Measurements from ENCODE around the gene PKD1. TPM values are rescaled to one million over a fixed set of nuclear protein-coding genes. Genes with fewer than 3 reads are reported as not detected.

PKD1 gene
- total and polyA plus RNA-seq, 2 of the 13 experiments (the other 11 are each of a cell fraction or from before 2014, with no cell fraction given) = 22.1 to 23.0 TPM

DNA sequence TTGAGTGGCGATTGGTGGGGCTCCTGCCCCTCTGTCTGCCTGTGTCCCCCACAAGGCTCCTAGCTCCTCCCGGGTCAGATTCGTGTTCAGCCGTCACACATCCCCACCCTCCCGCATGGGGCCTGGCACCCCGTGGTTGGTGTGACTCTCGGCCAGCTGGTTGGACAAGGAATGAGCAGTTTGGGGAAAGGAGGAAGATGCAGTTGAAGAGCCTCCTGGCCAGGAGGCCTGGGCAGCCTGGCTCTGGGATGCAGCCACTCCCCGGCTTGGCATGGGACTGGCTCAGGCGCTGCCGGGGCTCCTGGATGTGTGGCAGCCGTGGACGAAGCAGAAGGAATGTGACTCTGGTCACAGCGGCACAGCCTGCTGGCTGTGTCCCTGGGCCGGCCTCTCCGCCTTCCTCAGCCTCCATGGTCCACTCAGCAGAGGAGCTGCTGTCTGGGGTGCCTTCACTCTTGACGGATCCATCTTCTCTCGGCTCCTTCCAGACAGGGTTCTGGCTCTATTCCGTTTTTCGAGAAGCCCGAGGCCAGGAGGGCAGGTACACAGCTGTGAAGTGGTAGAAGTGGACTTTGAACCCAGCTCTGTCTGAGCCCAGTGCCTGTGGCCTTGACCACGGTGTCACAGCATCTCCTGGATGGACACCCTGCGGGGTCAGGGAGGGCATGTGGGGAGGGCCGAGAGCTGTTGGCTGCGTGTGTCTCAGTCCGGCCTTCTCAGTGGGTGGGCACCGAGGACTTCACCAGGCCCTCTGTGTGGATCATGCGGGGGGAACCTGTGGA, 22.0 kb upstream of the PKD1 start (continued):
- TF ChIP-seq RELA (CRISPR knock-in tag; IDR thresholded peaks at IDR 0.05) (no peak), ELF3 (CRISPR knock-in tag; IDR thresholded peaks at IDR 0.05) (peak; percentile 77), ATM (IDR thresholded peaks at IDR 0.05; ENCODE audit: borderline replicate concordance) (no peak), HOXA3 (CRISPR knock-in tag; IDR thresholded peaks at IDR 0.05) (peak; percentile 74), ZNF136 (CRISPR knock-in tag; IDR thresholded peaks at IDR 0.05; ENCODE audit: low read depth) (no peak), HOXA9 (CRISPR knock-in tag; IDR thresholded peaks at IDR 0.05; ENCODE audit: borderline replicate concordance) (no peak), FLYWCH1 (CRISPR knock-in tag; IDR thresholded peaks at IDR 0.05) (no peak), SAP130 (CRISPR knock-in tag; IDR thresholded peaks at IDR 0.05; ENCODE audit: low read depth) (peak; percentile 97), KDM2A (CRISPR knock-in tag; IDR thresholded peaks at IDR 0.05; ENCODE audit: borderline replicate concordance, low read depth) (peak; percentile 71; the same call in 1 of the 2 replicates)
- TF ChIP-seq, protein P1, sequence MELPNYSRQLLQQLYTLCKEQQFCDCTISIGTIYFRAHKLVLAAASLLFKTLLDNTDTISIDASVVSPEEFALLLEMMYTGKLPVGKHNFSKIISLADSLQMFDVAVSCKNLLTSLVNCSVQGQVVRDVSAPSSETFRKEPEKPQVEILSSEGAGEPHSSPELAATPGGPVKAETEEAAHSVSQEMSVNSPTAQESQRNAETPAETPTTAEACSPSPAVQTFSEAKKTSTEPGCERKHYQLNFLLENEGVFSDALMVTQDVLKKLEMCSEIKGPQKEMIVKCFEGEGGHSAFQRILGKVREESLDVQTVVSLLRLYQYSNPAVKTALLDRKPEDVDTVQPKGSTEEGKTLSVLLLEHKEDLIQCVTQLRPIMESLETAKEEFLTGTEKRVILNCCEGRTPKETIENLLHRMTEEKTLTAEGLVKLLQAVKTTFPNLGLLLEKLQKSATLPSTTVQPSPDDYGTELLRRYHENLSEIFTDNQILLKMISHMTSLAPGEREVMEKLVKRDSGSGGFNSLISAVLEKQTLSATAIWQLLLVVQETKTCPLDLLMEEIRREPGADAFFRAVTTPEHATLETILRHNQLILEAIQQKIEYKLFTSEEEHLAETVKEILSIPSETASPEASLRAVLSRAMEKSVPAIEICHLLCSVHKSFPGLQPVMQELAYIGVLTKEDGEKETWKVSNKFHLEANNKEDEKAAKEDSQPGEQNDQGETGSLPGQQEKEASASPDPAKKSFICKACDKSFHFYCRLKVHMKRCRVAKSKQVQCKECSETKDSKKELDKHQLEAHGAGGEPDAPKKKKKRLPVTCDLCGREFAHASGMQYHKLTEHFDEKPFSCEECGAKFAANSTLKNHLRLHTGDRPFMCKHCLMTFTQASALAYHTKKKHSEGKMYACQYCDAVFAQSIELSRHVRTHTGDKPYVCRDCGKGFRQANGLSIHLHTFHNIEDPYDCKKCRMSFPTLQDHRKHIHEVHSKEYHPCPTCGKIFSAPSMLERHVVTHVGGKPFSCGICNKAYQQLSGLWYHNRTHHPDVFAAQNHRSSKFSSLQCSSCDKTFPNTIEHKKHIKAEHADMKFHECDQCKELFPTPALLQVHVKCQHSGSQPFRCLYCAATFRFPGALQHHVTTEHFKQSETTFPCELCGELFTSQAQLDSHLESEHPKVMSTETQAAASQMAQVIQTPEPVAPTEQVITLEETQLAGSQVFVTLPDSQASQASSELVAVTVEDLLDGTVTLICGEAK (IDR thresholded peaks at IDR 0.05) = no peak
- TF ChIP-seq, protein P1 (CRISPR knock-in tag; IDR thresholded peaks at IDR 0.05) = peak; percentile 82; the same call in 1 of the 2 replicates
- TF ChIP-seq, protein P2, sequence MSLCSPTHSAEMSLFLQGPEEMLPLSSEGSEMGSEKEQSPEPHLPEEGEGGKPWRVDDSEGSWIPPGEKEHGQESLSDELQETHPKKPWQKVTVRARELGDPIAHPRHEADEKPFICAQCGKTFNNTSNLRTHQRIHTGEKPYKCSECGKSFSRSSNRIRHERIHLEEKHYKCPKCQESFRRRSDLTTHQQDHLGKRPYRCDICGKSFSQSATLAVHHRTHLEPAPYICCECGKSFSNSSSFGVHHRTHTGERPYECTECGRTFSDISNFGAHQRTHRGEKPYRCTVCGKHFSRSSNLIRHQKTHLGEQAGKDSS (CRISPR knock-in tag; IDR thresholded peaks at IDR 0.05; ENCODE audit: borderline replicate concordance, low read depth) = peak; percentile 37; the same call in 1 of the 2 replicates
- TF ChIP-seq, protein P3, sequence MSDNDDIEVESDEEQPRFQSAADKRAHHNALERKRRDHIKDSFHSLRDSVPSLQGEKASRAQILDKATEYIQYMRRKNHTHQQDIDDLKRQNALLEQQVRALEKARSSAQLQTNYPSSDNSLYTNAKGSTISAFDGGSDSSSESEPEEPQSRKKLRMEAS (IDR thresholded peaks at IDR 0.05) = peak; percentile 77
